NCI-H2081 treated with DMSO at 0.1 percent for 48 hours (cell line): Measurements from ENCODE around the gene USP51.
"Not testable (repeated sequence)": the region's sequence is repeated elsewhere in the genome, so short reads cannot be mapped to it uniquely, and the experiment has no call there.

Experiments used
- DNase-seq: peaks from one replicate; lab custom pipeline; 2025; lab: John Stamatoyannopoulos, UW

The USP51 gene

GRCh38 chrX:55489314-55490009 lies at the start of gene USP51:
USP51 (minus strand) TSS chrX:55489848; CDS start chrX:55488939, 909 bp downstream.
- peak; percentile 0 for DNase-seq

- DNase-seq = no peak
These were observed 34.8 kb upstream of the USP51 start for GRCh38 chrX:55524487-55524886.

GRCh38 chrX:55523356-55523755 lies 33.7 kb upstream of the USP51 start:
- no peak for DNase-seq

GRCh38 chrX:55522596-55523276 lies 33.1 kb upstream of the USP51 start:
- DNase-seq = no peak

GRCh38 chrX:55521687-55522086 lies 32.0 kb upstream of the USP51 start:
- no peak for DNase-seq

GRCh38 chrX:55516794-55517481 lies 27.3 kb upstream of the USP51 start:
- not testable (repeated sequence) for DNase-seq

GRCh38 chrX:55513045-55513737 lies 23.5 kb upstream of the USP51 start:
- not testable (repeated sequence) for DNase-seq

- DNase-seq = not testable (repeated sequence)
These were observed 18.9 kb upstream of the USP51 start for GRCh38 chrX:55508410-55509152.

- DNase-seq = not testable (repeated sequence)
These were observed 18.1 kb upstream of the USP51 start for GRCh38 chrX:55507699-55508098.

- DNase-seq = not testable (repeated sequence)
These were observed 17.4 kb upstream of the USP51 start for GRCh38 chrX:55507010-55507409.

- no peak for DNase-seq
These were observed 1.3 kb upstream of the USP51 start for GRCh38 chrX:55490974-55491373.

- DNase-seq = no peak
These were observed 473 bp upstream of the USP51 start for GRCh38 chrX:55490121-55490520.

- no peak for DNase-seq
These were observed 895 bp downstream of the USP51 start for GRCh38 chrX:55488593-55489313.

- DNase-seq = no peak
These were observed 1.5 kb downstream of the USP51 start for GRCh38 chrX:55488006-55488592.

GRCh38 chrX:55487143-55487542 lies 2.5 kb downstream of the USP51 start:
- no peak for DNase-seq

- no peak for DNase-seq
These were observed 2.9 kb downstream of the USP51 start for GRCh38 chrX:55486736-55487135.

- no peak for DNase-seq
These were observed 4.7 kb downstream of the USP51 start for GRCh38 chrX:55484948-55485347.

- DNase-seq = no peak
These were observed 9.1 kb downstream of the USP51 start for GRCh38 chrX:55480390-55481062.

- not testable (repeated sequence) for DNase-seq
These were observed 9.7 kb downstream of the USP51 start for GRCh38 chrX:55479956-55480355.

GRCh38 chrX:55465791-55466190 lies 23.9 kb downstream of the USP51 start:
- DNase-seq = not testable (repeated sequence)
